ENCODE results near the gene MEG3.

Gene MEG3

DNA sequence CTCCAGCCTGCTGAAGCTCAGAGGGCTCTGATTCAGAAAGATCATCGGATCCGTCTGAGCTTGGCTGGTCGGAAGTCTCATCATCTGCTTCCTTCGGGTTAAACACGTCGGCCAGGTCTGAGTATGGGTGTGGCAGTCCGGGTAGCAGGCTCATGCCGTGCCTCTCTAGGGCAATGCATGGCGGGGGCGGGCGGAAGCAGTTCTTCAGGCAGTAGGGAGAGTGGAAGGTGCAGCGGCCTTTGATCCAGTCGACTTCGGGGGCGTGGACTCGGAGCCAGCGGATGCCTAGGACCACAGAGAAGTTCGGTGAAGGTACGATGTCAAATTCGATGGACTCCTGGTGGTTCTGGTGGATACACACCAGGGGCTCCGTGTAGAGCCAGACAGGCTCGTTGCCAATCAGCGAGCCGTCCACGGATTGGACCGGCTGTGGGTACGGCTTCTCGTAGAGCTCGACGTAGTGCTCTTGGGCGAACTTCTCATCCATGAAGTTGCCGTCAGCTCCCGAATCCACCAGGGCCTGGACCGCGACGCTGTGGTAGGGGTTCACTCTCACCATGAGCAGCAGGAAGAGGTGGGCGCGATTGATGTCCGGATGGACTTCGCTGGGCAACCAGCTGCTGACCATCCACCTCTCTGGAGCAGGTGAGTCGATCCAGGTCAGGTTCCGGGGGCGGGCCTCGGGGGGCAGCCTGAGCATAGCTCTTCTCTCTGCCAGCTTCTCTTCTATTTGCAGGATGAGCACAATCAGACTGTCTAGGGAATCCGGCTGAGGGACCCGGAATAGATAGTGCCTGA lies 57.3 kb downstream of the MEG3 start:
- Histone ChIP-seq H3K27me3 (ENCODE audit: insufficient read depth, low read length, poor library complexity, severe bottlenecking) (no peaks in the 10 kb centered on the region), H3K4me2 (ENCODE audit: low read depth, low read length, poor library complexity, severe bottlenecking) (no peak overlapping the region), H3K9ac (ENCODE audit: low read depth, low read length, poor library complexity, severe bottlenecking) (no peak overlapping the region), H3K36me3 (ENCODE audit: insufficient read depth, low read length) (no peaks in the 10 kb centered on the region), H3K4me3 (ENCODE audit: low read length, poor library complexity, severe bottlenecking) (no peak overlapping the region), H3K79me2 (ENCODE audit: insufficient read depth, low read length) (no peaks in the 10 kb centered on the region), H3K9me2 (replicated peaks; ENCODE audit: low read depth, low read length) (no peaks in the 10 kb centered on the region), H3F3A (ENCODE audit: low read depth) (no peaks in the 10 kb centered on the region), H2AFZ (ENCODE audit: low read length) (no peak overlapping the region), H4K20me1 (ENCODE audit: insufficient read depth, low read length, poor library complexity, severe bottlenecking) (no peaks in the 10 kb centered on the region), H3K9me3 (ENCODE audit: insufficient read depth, low read depth, low read length) (no peaks in the 10 kb centered on the region), H3K4me1 (ENCODE audit: insufficient read depth, low read length, poor library complexity, severe bottlenecking) (no peaks in the 10 kb centered on the region)
- no peak for TF ChIP-seq EZH2phosphoT487 (IDR thresholded peaks at IDR 0.05; ENCODE audit: borderline replicate concordance)
- TF ChIP-seq, protein P1, sequence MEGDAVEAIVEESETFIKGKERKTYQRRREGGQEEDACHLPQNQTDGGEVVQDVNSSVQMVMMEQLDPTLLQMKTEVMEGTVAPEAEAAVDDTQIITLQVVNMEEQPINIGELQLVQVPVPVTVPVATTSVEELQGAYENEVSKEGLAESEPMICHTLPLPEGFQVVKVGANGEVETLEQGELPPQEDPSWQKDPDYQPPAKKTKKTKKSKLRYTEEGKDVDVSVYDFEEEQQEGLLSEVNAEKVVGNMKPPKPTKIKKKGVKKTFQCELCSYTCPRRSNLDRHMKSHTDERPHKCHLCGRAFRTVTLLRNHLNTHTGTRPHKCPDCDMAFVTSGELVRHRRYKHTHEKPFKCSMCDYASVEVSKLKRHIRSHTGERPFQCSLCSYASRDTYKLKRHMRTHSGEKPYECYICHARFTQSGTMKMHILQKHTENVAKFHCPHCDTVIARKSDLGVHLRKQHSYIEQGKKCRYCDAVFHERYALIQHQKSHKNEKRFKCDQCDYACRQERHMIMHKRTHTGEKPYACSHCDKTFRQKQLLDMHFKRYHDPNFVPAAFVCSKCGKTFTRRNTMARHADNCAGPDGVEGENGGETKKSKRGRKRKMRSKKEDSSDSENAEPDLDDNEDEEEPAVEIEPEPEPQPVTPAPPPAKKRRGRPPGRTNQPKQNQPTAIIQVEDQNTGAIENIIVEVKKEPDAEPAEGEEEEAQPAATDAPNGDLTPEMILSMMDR (conservative IDR thresholded peaks at IDR 0.05; ENCODE audit: low read length), result no peak

DNA sequence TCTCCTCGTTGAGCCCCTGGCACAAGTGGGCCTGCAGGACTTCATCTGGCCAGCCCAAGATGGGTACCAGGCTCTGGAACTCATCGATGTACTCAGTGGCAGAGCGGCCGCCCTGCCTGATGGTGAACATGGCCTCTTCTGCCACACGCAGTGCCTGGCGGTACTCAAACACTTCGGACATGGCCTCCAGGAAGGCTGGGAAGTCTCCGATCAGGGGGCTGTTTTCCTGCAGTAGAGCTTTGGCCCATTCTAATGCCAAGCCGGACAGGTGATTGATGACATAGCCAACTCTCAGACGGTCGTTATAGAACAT lies 57.8 kb downstream of the MEG3 start:
- no peak overlapping the region for H3K4me3 ChIP-seq (ENCODE audit: low read length, poor library complexity, severe bottlenecking)
- H2AFZ ChIP-seq (ENCODE audit: low read length), result no peak overlapping the region
- no peaks in the 10 kb centered on the region for H4K20me1 ChIP-seq (ENCODE audit: insufficient read depth, low read length, poor library complexity, severe bottlenecking)
- H3K4me1 ChIP-seq (ENCODE audit: insufficient read depth, low read length, poor library complexity, severe bottlenecking), result no peaks in the 10 kb centered on the region
- H3K9ac ChIP-seq (ENCODE audit: low read depth, low read length, poor library complexity, severe bottlenecking), result no peak overlapping the region
- H3F3A ChIP-seq (ENCODE audit: low read depth), result no peaks in the 10 kb centered on the region
- no peak overlapping the region for H3K4me2 ChIP-seq (ENCODE audit: low read depth, low read length, poor library complexity, severe bottlenecking)
- no peak for TF ChIP-seq EZH2phosphoT487 (IDR thresholded peaks at IDR 0.05; ENCODE audit: borderline replicate concordance)
- TF ChIP-seq, protein P1 (conservative IDR thresholded peaks at IDR 0.05; ENCODE audit: low read length), result no peak
- H3K79me2 ChIP-seq (ENCODE audit: insufficient read depth, low read length), result no peaks in the 10 kb centered on the region
- H3K9me2 ChIP-seq (replicated peaks; ENCODE audit: low read depth, low read length), result no peaks in the 10 kb centered on the region
- H3K9me3 ChIP-seq (ENCODE audit: insufficient read depth, low read depth, low read length), result no peaks in the 10 kb centered on the region
- H3K36me3 ChIP-seq (ENCODE audit: insufficient read depth, low read length), result no peaks in the 10 kb centered on the region
- H3K27me3 ChIP-seq (ENCODE audit: insufficient read depth, low read length, poor library complexity, severe bottlenecking), result no peaks in the 10 kb centered on the region

DNA sequence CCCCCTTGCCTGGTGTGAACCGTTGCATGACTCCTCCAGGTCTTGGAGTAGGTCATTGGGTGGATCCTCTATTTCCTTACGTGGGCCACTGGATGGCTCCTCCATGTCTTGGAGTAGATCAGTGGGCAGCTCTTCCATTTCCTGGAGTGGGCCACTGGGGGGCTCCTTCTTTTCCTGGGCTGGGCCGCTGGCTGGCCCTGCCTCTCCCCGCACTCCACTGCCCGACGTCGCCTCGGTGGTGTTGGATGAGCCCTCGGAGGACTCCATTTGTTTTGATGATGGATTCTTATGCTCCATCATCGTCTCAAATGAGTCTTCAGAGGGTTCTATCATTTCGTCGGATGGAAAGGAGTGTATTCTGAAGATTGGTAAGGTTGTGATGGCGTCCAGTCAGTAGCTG lies 58.5 kb downstream of the MEG3 start:
- H2AFZ ChIP-seq (ENCODE audit: low read length), result no peak overlapping the region
- no peaks in the 10 kb centered on the region for H3F3A ChIP-seq (ENCODE audit: low read depth)
- H3K9me2 ChIP-seq (replicated peaks; ENCODE audit: low read depth, low read length), result no peaks in the 10 kb centered on the region
- no peaks in the 10 kb centered on the region for H4K20me1 ChIP-seq (ENCODE audit: insufficient read depth, low read length, poor library complexity, severe bottlenecking)
- H3K36me3 ChIP-seq (ENCODE audit: insufficient read depth, low read length), result no peaks in the 10 kb centered on the region
- TF ChIP-seq, protein P1 (conservative IDR thresholded peaks at IDR 0.05; ENCODE audit: low read length), result no peak
- TF ChIP-seq EZH2phosphoT487 (IDR thresholded peaks at IDR 0.05; ENCODE audit: borderline replicate concordance), result no peak
- no peaks in the 10 kb centered on the region for H3K4me1 ChIP-seq (ENCODE audit: insufficient read depth, low read length, poor library complexity, severe bottlenecking)
- no peak overlapping the region for H3K4me3 ChIP-seq (ENCODE audit: low read length, poor library complexity, severe bottlenecking)
- H3K27me3 ChIP-seq (ENCODE audit: insufficient read depth, low read length, poor library complexity, severe bottlenecking), result no peaks in the 10 kb centered on the region
- H3K9me3 ChIP-seq (ENCODE audit: insufficient read depth, low read depth, low read length), result no peaks in the 10 kb centered on the region
- no peak overlapping the region for H3K4me2 ChIP-seq (ENCODE audit: low read depth, low read length, poor library complexity, severe bottlenecking)
- no peaks in the 10 kb centered on the region for H3K79me2 ChIP-seq (ENCODE audit: insufficient read depth, low read length)
- no peak overlapping the region for H3K9ac ChIP-seq (ENCODE audit: low read depth, low read length, poor library complexity, severe bottlenecking)

Measured in Loucy (cell line).